HG03460 (cell line): ENCODE data around the gene MGMT.

Experiments
- ATAC-seq: cut with Tn5 transposase; IDR thresholded peaks from one replicate; pipeline ENCODE4 v1.9.1; 2021; ENCODE audit not compliant: unreplicated experiment

The MGMT gene

GRCh38 chr10:129450391-129450790 lies 16.6 kb upstream of the MGMT start:
- ATAC-seq, result no peak

GRCh38 chr10:129455625-129456024 lies 11.4 kb upstream of the MGMT start:
- no peak for ATAC-seq

DNA sequence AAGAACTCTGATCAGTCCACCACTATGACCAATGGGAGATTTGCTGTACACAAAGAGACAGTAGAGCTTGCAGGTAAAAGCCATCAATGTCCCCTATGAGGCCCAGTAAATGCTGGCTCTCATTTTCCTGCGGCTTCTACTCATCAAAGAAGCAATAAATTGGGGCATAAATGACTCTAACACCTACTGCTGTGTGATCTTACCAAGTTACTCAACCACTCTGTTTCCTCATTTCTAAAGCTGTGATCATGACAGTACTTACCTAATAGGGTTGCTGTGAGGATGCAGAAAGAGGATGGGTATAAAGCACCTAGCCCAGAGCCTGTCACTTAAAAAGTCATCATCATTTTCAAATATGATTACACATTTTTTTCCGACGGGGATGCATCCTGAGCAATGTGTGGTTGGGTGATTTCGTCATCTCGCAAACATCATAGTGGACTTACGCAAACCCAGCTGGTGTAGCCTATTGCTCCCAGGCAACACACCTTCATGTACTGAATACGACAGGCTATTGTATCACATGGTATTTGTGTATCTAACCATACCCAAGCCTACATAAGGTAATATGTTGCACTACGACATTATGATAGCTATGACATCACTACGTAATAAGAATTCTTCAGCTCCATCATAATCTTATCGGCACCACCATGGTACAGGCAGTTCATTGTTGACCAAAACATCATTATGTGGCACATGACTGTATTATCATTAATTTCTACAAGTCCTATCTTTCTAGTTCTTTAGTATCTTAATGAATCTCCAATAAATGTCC lies 7.1 kb upstream of the MGMT start:
- ATAC-seq, result no peak

DNA sequence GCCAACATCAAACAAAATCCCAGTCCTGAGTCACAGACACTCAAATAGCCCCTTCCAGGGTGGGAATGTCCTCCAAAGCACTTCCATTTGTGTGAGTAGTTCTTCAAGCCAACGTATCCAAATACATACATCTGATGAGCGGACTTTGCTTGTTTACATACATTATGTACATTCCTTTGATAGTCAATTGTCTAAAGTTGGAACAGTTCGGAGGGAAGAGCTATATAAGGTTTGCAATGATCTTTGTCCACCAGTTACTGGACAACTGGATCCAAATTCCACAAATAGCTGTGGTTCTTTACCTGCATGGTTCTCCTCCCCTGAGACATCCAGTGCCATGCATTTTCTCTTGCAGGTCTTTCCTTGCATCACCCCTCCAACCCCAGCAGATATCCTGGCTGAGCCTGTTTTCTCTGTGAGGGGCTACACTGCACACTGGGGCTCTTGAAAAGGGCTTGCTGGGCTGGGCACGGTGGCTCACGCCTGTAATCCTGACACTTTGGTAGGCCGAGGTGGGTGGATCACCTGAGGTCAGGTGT lies 4.7 kb upstream of the MGMT start:
- no peak for ATAC-seq

- ATAC-seq, result no peak
Measured at GRCh38 chr10:129464251-129464650, 2.8 kb upstream of the MGMT start.

DNA sequence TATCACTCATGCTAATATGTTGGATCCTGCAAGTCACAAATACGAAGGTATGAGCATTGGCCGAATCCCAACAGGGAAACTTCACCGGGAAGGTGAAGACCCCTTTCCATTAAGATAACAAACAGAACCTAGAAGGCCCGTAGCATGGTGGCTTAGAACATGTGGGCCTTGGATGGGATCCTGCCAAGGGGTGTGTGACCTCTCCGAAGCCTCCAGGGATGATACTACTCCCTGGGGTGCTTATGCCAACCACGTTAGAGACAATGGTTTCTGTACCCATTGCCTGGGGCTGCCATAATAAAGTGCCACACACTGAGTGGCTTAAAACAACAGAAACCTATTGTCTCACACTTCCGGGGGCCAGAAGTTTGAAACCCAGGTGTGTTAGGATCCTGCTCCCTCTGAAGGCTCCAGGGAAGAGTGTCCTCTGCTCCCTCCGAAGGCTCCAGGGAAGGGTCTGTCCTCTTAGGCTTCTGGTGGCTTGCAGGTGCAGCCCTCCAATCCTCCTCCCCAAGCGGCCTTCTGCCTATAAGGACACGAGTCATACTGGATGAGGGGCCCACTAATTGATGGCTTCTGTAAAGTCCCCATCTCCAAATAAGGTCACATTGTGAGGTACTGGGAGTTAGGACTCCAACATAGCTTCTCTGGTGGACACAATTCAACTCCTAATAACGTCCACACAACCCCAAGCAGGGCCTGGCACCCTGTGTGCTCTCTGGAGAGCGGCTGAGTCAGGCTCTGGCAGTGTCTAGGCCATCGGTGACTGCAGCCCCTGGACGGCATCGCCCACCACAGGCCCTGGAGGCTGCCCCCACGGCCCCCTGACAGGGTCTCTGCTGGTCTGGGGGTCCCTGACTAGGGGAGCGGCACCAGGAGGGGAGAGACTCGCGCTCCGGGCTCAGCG lies 992 bp upstream of the MGMT start:
- peak; percentile 1 for ATAC-seq

GRCh38 chr10:129467359-129468064 lies 471 bp downstream of the MGMT start:
- ATAC-seq, result peak; percentile 13

- ATAC-seq, result no peak
Measured at GRCh38 chr10:129468187-129468586, 1.1 kb downstream of the MGMT start.

DNA sequence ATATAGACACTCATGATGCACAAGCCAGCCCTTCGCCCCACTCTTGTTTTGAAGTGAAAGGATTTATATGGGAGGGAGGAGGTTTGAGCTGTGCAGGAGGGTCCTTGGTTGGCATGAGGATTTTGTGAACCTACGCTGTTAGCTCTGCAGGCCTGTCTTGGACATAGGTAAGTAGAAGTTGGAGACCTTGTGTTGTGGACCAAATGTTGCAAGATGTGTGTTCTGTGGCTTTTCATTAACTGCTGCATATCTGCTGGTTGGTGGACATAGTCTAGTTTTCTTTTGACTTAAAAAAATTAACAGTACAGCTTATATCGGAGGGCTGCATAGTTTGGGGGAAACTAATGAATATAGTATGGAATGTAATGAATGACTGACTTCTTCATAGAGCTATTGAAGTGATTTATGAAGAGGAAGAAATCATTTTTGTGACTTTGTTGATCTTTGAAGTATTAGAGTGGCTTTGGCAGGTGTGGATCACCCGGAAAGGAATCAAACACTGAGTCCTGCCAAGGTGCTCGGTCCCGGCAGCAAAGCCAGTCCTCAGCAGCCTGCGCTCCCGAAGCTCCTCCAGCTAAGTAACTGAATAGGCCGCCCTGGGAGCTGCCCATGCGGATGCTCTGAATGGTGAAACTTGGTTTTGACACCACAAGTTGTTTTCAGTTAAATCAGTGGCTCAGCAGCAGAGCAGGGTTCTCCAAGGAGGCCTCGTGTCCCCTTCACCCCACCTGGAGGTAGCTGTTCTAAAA lies 3.2 kb downstream of the MGMT start:
- no peak for ATAC-seq

- no peak for ATAC-seq
Measured at GRCh38 chr10:129471447-129472175, 4.6 kb downstream of the MGMT start.

DNA sequence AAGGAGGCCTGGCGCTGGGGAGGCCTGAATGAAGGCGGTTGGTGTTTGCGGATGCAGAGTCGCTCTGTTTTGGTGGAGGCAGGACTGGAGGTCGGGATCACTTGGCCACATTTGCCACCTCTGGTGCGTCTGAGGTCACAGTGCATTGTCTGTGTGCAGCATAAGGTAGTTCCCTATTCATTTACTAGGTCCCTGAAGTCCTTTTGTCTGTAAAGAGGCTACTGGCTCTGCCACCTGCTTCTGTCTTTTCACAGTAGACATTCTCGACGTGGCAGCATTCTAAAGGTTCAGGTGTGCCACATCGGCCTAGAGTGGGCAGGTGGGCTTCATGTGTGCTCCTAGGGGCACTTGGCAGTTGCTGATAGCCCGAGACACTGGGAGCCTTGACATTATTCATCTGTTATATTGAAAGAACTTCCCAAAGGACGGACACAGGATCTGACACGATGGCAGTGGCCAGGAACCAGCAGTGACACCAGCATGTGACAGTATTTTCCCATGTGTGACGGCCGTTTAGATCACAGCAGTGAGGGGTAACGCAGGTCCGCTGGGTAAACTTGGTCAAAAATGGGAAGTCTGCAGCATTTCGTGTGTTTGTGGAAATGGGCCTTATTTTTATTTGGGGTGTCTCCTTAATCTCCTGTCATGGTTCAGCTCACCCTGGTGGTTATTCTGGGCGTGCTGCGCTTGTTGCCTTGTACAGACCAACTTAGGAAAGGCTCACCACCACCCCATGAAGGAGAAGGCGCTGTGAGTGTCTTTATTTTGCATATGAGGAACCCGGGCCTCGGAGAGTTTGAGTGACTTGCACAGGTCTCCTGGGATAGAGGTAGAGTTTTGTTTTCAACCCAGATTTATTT lies 5.9 kb downstream of the MGMT start:
- peak; percentile 61 for ATAC-seq

DNA sequence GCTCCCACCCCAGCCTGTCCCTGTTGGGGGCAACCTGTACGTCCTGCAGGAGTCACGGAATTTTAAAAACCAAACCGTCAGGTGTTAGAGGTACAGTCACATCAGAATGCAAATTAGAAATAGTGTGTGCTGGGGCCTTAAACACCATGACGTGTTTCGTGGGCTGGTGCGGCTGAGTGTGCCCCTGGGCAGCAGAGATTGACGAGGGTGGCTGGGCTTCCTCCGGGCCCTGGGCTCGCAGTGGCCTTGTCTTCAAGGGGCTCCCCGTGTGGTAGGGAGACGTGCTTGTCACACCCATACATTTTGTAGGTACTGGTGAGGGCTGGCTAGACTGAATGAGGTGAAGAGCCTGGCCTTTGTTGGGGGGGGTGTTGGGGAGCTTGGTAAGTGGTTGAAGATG lies 7.6 kb downstream of the MGMT start:
- no peak for ATAC-seq

GRCh38 chr10:129476431-129476830 lies 9.4 kb downstream of the MGMT start:
- no peak for ATAC-seq

DNA sequence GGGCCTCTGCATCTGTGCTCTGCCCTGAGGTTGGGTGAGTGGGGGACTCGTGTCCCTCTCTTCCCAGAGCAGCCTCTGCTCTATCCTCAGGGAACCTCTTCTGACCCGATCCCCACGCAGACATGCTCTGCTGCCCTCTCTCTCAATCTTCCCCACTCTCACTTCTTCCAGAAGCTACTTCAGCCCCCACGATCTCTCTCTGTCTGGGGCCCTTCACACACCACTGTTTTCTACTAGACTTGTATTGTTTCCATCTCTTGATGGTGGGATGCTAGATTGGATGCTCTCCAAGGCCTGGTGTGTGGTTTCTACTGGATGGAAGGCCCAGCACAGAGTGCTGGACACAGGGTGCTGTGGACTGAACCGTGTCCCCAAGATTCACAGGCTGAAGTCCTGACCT lies 10.0 kb downstream of the MGMT start:
- ATAC-seq, result no peak

DNA sequence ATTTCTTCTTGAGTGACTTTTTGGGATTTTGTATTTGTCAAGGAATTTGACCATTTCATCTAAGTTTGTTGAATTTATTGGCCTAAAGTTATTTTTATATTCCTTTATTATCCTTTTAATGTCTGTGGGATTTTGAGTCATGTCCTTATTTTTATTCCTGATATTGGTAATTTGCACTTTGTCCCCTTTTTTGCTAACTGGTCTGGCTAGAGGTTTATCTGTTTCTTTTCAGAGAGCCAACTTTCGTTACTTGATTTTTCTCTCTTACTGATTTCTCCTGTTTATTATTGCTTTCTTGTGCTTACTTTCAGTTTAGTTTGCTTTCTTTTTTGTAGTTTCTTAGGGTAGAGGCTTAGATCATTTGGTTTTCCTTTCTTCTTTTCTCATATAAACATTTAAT lies 14.6 kb downstream of the MGMT start:
- ATAC-seq, result no peak

GRCh38 chr10:129483430-129484010 lies 16.5 kb downstream of the MGMT start:
- ATAC-seq, result no peak

- ATAC-seq, result no peak
Measured at GRCh38 chr10:129486805-129487204, 19.8 kb downstream of the MGMT start.

DNA sequence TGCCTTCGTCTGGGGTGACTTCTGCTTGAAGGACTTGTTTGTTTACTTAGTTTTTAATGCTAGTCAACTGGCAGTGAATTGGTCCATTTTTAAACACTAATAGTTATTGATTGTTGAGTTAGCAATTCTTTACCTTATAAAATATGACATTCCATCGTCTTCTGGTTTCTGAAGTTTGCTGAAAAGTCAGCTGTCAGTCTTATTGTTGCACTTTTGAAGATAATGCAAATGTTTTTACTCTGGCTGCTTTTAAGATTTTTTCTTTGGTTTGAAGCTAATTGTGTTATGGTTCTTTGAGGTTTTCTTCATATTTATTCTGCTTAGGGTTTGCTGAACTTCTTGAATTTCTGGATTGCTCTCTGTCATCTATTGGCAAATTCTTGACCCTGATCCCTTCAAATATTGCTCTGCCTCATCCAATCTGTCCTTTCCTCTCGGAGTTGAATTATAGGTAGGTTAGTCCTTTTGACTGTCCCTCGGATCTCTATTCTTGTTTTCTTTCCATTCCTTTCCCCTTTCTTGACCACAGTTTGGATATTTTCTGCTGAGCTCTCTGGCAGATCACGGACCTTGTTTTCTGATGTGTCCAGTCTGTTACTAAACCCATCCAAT lies 24.2 kb downstream of the MGMT start:
- no peak for ATAC-seq
